IMR-90 (cell line): Measurements from ENCODE around the gene ERG28. TPM values are rescaled to one million over a fixed set of nuclear protein-coding genes. Genes with fewer than 3 reads are reported as not detected.

Source experiments
- ATAC-seq: fragments of 200-7000 bp; cut with Tn5 transposase; 2 replicates; pipeline ENCODE4 v1.9.1; 2020; ENCODE audit warnings: low read depth, mild to moderate bottlenecking, moderate library complexity
- BruUV-seq: library from RNA; stranded (reverse); fragments of 400-500 nt; replicated peaks from 2 replicates; lab custom pipeline; 2021; lab: Mats Ljungman, UMichigan
- CTCF ChIA-PET: fragments of 300-600 bp; formaldehyde crosslinking; extraction: SDS; loops from one replicate; lab custom pipeline; 2021; ENCODE audit warnings: antibody characterized with exemption; lab: Yijun Ruan, JAX
- POLR2A ChIA-PET: fragments of 300-600 bp; sonication (Branson Sonifier 250); formaldehyde crosslinking; loops from one replicate; lab custom pipeline; 2022; ENCODE audit warnings: antibody characterized with exemption; ENCODE audit not compliant: unreplicated experiment; lab: Charles Lee
- DNase-seq: peaks from one replicate; pipeline ENCODE4 v3.0.0; 2013
- H2AFZ ChIP-seq: replicated peaks from 2 replicates; pipeline ENCODE3; 2013; ENCODE audit warnings: low read length, mild to moderate bottlenecking; ENCODE audit not compliant: poor library complexity
- H2AK5ac ChIP-seq: 2 replicates; pipeline ENCODE4 v1.6.1; 2013; ENCODE audit warnings: low read depth, low read length, inconsistent platforms
- H2AK9ac ChIP-seq: replicated peaks from 2 replicates; pipeline ENCODE3; 2013; ENCODE audit warnings: mild to moderate bottlenecking, low read depth, low read length, moderate library complexity; ENCODE audit not compliant: poor library complexity
- H2BK120ac ChIP-seq: 2 replicates; pipeline ENCODE4 v1.6.1; 2013; ENCODE audit warnings: low read depth, low read length, inconsistent platforms
- H2BK15ac ChIP-seq: 3 replicates; pipeline ENCODE4 v1.6.1; 2013; ENCODE audit warnings: low read depth, low read length, inconsistent platforms
- H2BK20ac ChIP-seq: 2 replicates; pipeline ENCODE4 v1.6.1; 2013; ENCODE audit warnings: low read depth, mild to moderate bottlenecking, inconsistent platforms, low read length, moderate library complexity
- H2BK5ac ChIP-seq: 2 replicates; pipeline ENCODE4 v1.6.1; 2013; ENCODE audit warnings: mild to moderate bottlenecking, low read depth, low read length, inconsistent platforms; ENCODE audit not compliant: poor library complexity, severe bottlenecking
- H3K14ac ChIP-seq: replicated peaks from 2 replicates; pipeline ENCODE4 v1.6.1; 2013; ENCODE audit warnings: low read depth, low read length, inconsistent platforms
- H3K18ac ChIP-seq: 2 replicates; pipeline ENCODE4 v1.6.1; 2013; ENCODE audit warnings: low read depth, low read length, control low read depth
- H3K23ac ChIP-seq: 2 replicates; pipeline ENCODE4 v1.6.1; 2013; ENCODE audit warnings: low read depth, low read length, inconsistent platforms
- H3K27ac ChIP-seq: 2 replicates; pipeline ENCODE4 v1.5.1; 2013; ENCODE audit warnings: mild to moderate bottlenecking, control low read depth, low read length; ENCODE audit not compliant: insufficient read depth
- H3K27me3 ChIP-seq: 2 replicates; pipeline ENCODE4 v1.6.1; 2013; ENCODE audit warnings: low read length; ENCODE audit not compliant: control insufficient read depth, insufficient read depth
- H3K36me3 ChIP-seq: 2 replicates; pipeline ENCODE4 v1.6.1; 2013; ENCODE audit warnings: low read length, mixed read lengths; ENCODE audit not compliant: control insufficient read depth, insufficient read depth
- H3K4ac ChIP-seq: 2 replicates; pipeline ENCODE4 v1.6.1; 2013; ENCODE audit warnings: low read depth, low read length, inconsistent platforms
- H3K4me1 ChIP-seq: 2 replicates; pipeline ENCODE4 v1.6.1; 2013; ENCODE audit warnings: low read length, mixed read lengths; ENCODE audit not compliant: control insufficient read depth, insufficient read depth
- H3K4me2 ChIP-seq: 2 replicates; pipeline ENCODE4 v1.6.1; 2013; ENCODE audit warnings: low read depth, mild to moderate bottlenecking, control low read depth, low read length, moderate library complexity
- H3K4me3 ChIP-seq: 2 replicates; pipeline ENCODE4 v1.5.1; 2013; ENCODE audit warnings: low read depth, mild to moderate bottlenecking, control low read depth, low read length, moderate library complexity; ENCODE audit not compliant: insufficient read depth
- H3K56ac ChIP-seq: 2 replicates; pipeline ENCODE4 v1.6.1; 2013; ENCODE audit warnings: low read length, inconsistent platforms; ENCODE audit not compliant: insufficient read depth; ENCODE audit errors: extremely low read depth
- H3K79me1 ChIP-seq, 2 experiments: 2 replicates each; pipeline ENCODE4 v1.6.1; 2013; ENCODE audit warnings: low read length in 2 of 2, inconsistent platforms in 1 of 2, low read depth in 1 of 2
- H3K9ac ChIP-seq: 2 replicates; pipeline ENCODE4 v1.6.1; 2013; ENCODE audit warnings: low read depth, low read length, control low read depth
- H3K9me1 ChIP-seq: 2 replicates; pipeline ENCODE4 v1.6.1; 2013; ENCODE audit warnings: low read length, inconsistent platforms; ENCODE audit not compliant: insufficient read depth
- H3K9me3 ChIP-seq: 2 replicates; pipeline ENCODE4 v1.6.1; 2013; ENCODE audit warnings: low read length; ENCODE audit not compliant: control insufficient read depth, insufficient read depth
- H4K20me1 ChIP-seq: 2 replicates; pipeline ENCODE4 v1.6.1; 2013; ENCODE audit warnings: low read length, inconsistent platforms; ENCODE audit not compliant: insufficient read depth
- H4K5ac ChIP-seq: 2 replicates; pipeline ENCODE4 v1.6.1; 2013; ENCODE audit warnings: mild to moderate bottlenecking, low read depth, low read length, control low read depth
- H4K8ac ChIP-seq, 2 experiments: 2 replicates each; pipeline ENCODE4 v1.6.1; 2013; ENCODE audit warnings: low read depth in 2 of 2, low read length in 2 of 2, control low read depth in 1 of 2, inconsistent platforms in 1 of 2
- H4K91ac ChIP-seq: 2 replicates; pipeline ENCODE4 v1.6.1; 2013; ENCODE audit warnings: low read depth, low read length, inconsistent platforms; ENCODE audit not compliant: insufficient read depth
- BHLHE40 ChIP-seq: fragments of 150-350 bp; IDR thresholded peaks from 2 replicates; pipeline ENCODE4 v1.6.1; 2016; ENCODE audit warnings: mild to moderate bottlenecking, low read depth, low read length
- CEBPB ChIP-seq: IDR thresholded peaks from 2 replicates; pipeline ENCODE4 v1.6.1; 2012; ENCODE audit warnings: low read depth, low read length, improper control_type of control experiment
- CHD1 ChIP-seq: IDR thresholded peaks from 2 replicates; pipeline ENCODE4 v1.6.1; 2012; ENCODE audit warnings: low read depth, low read length, improper control_type of control experiment
- FOS ChIP-seq: fragments of 150-350 bp; IDR thresholded peaks from 2 replicates; pipeline ENCODE4 v1.6.1; 2016; ENCODE audit warnings: low read depth, low read length
- MAFK ChIP-seq: IDR thresholded peaks from 2 replicates; pipeline ENCODE4 v1.6.1; 2012; ENCODE audit warnings: low read depth, low read length, improper control_type of control experiment
- MAZ ChIP-seq: IDR thresholded peaks from 2 replicates; pipeline ENCODE4 v1.6.1; 2012; ENCODE audit warnings: low read depth, mild to moderate bottlenecking, low read length, improper control_type of control experiment, moderate library complexity, borderline replicate concordance
- MXI1 ChIP-seq: IDR thresholded peaks from 2 replicates; pipeline ENCODE4 v1.6.1; 2012; ENCODE audit warnings: low read depth, mild to moderate bottlenecking, low read length, moderate library complexity, borderline replicate concordance
- NFE2L2 ChIP-seq: fragments of 150-350 bp; IDR thresholded peaks from 2 replicates; pipeline ENCODE4 v1.6.1; 2016; ENCODE audit warnings: low read depth, mild to moderate bottlenecking, low read length
- POLR2A ChIP-seq: IDR thresholded peaks from 2 replicates; pipeline ENCODE4 v1.6.1; 2012; ENCODE audit warnings: mild to moderate bottlenecking, low read depth, low read length
- RAD21 ChIP-seq: IDR thresholded peaks from 2 replicates; pipeline ENCODE4 v1.6.1; 2012; ENCODE audit warnings: low read length, improper control_type of control experiment
- RCOR1 ChIP-seq: IDR thresholded peaks from 2 replicates; pipeline ENCODE4 v1.6.1; 2012; ENCODE audit warnings: mild to moderate bottlenecking, low read length, improper control_type of control experiment; ENCODE audit not compliant: insufficient replicate concordance
- RFX5 ChIP-seq: IDR thresholded peaks from 2 replicates; pipeline ENCODE4 v1.8.0; 2012; ENCODE audit warnings: low read depth, mild to moderate bottlenecking, low read length, moderate library complexity
- SMC3 ChIP-seq: fragments of 150-350 bp; IDR thresholded peaks from 2 replicates; pipeline ENCODE4 v1.6.1; 2016; ENCODE audit warnings: low read depth, mild to moderate bottlenecking, antibody characterized with exemption, low read length, moderate library complexity
- WGBS, 2 experiments: methylation state at CpG; one replicate each; pipeline versions ENCODE4 v1.1.5 to v1.1.7; 2013; ENCODE audit warnings: missing lambda C conversion rate in 2 of 2; ENCODE audit not compliant: insufficient read length in 1 of 2; ENCODE audit errors: extremely low coverage in 2 of 2; 5-methylcytosine and 5-hydroxymethylcytosine counted together
- dilution Hi-C: fragments of 300-500 bp; cut with HindIII; formaldehyde crosslinking; loops from one replicate; pipeline ENCODE4 v1.14.3; 2018; ENCODE audit warnings: low sequenced_read_pairs; ENCODE audit not compliant: unreplicated experiment
- in situ Hi-C: fragments of 300-500 bp; cut with MboI; formaldehyde crosslinking; loops from 3 replicates; pipeline ENCODE4 v1.14.3; 2019; ENCODE audit warnings: low sequenced_read_pairs, inconsistent platforms, mixed read lengths
- intact Hi-C: fragments of 100-400 bp; cut with micrococcal nuclease; formaldehyde crosslinking; loops from 2 replicates; pipeline ENCODE4 v1.10.0; 2022
- polyA plus RNA-seq, 3 experiments: library from polyadenylated mRNA; depleted of rRNA; stranded (reverse); fragments of >200 nt; gene quantifications; 2 replicates each; pipeline ENCODE4 v1.2.3, GENCODE V29; 2012; ENCODE audit warnings: low replicate concordance in 1 of 3
- total RNA-seq: library from RNA; depleted of rRNA; stranded (reverse); fragments of >200 nt; gene quantifications from 2 replicates; pipeline ENCODE4 v1.2.3, GENCODE V29; 2012
- TF ChIP-seq, protein P1 (sequence below): fragments of 150-350 bp; IDR thresholded peaks from 2 replicates; pipeline ENCODE4 v1.6.1; 2017; ENCODE audit warnings: mild to moderate bottlenecking, antibody characterized with exemption, low read length, low read depth
- TF ChIP-seq, protein P2 (sequence below): fragments of 150-350 bp; IDR thresholded peaks from 2 replicates; pipeline ENCODE4 v1.6.1; 2016; ENCODE audit warnings: low read depth, mild to moderate bottlenecking, low read length, moderate library complexity, borderline replicate concordance
- TF ChIP-seq, protein P3 (sequence below): conservative IDR thresholded peaks from 2 replicates; pipeline ENCODE4 v1.5.1; 2012; ENCODE audit warnings: mild to moderate bottlenecking, low read depth, low read length, improper control_type of control experiment

The ERG28 gene
- total and polyA plus RNA-seq, 2 of the 4 experiments (the other 2 are of a cell fraction): 0.90 to 15.4 TPM

DNA sequence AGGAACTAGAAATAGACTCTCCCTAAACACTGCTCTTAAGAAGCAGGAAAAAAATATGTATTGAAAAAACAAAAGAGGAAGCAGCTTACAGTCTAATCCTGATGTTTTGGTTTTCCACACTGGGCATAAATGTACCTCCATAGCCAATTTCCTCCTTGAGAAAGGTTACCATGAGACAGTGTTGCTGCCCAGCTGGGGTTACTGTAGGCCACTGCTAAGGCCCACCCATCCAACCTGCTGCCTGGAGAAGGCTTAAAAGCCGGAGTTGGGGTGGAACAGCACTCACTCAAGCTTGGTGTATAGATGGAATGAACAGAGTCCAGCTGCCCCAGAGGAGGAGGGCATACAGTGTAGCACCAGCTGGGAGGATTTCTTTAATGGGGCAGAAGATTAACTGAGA lies 41.1 kb downstream of the ERG28 start:
- no peaks in the 10 kb centered on the region for H3K4me1 ChIP-seq
- H2AFZ ChIP-seq: no peak overlapping the region
- no peaks in the 10 kb centered on the region for H3K9me3 ChIP-seq
- BruUV-seq: no TSS peak
- no peak overlapping the region for H4K8ac ChIP-seq
- intact Hi-C loops (no loop called here), in situ Hi-C loops (no loop called here), dilution Hi-C loops (no loop called here)
- no peak overlapping the region for H3K14ac ChIP-seq
- WGBS, 2 experiments: 63% methylated on average over 1 of the region's 1 CpG; no CpG with 5 or more reads in 1 of the 2 experiments
- peaks cover 13% of the 10 kb centered on the region for H3K27me3 ChIP-seq
- ChIA-PET POLR2A (no interaction called here), CTCF (interaction anchor here (1.0 to 1.2 kb wide), 2 partner anchors 9 to 21 kb away, joined by 3 read pairs; no protein-coding TSS in a partner anchor)
- no peak overlapping the region for H2AK9ac ChIP-seq
- no peaks in the 10 kb centered on the region for H4K20me1 ChIP-seq
- no peak overlapping the region for H2BK5ac ChIP-seq
- no peaks in the 10 kb centered on the region for H3K9me1 ChIP-seq
- no peak overlapping the region for H3K4ac ChIP-seq
- no peak overlapping the region for H2BK120ac ChIP-seq
- no peak overlapping the region for H2AK5ac ChIP-seq
- ATAC-seq: no peak
- no peak overlapping the region for H3K18ac ChIP-seq
- H4K5ac ChIP-seq: no peak overlapping the region
- no peak overlapping the region for H3K9ac ChIP-seq
- no peak overlapping the region for H4K91ac ChIP-seq
- H2BK20ac ChIP-seq: no peak overlapping the region
- H3K27ac ChIP-seq: no peak overlapping the region
- H3K4me3 ChIP-seq: no peak overlapping the region
- H3K56ac ChIP-seq: no peak overlapping the region
- no peak for TF ChIP-seq POLR2A
- TF ChIP-seq, protein P1, sequence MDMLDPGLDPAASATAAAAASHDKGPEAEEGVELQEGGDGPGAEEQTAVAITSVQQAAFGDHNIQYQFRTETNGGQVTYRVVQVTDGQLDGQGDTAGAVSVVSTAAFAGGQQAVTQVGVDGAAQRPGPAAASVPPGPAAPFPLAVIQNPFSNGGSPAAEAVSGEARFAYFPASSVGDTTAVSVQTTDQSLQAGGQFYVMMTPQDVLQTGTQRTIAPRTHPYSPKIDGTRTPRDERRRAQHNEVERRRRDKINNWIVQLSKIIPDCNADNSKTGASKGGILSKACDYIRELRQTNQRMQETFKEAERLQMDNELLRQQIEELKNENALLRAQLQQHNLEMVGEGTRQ: no peak
- no peak for TF ChIP-seq MAZ
- no peak for TF ChIP-seq SMC3
- TF ChIP-seq CHD1: no peak
- no peak for TF ChIP-seq MAFK
- TF ChIP-seq RFX5: no peak
- TF ChIP-seq BHLHE40: no peak
- TF ChIP-seq, protein P2, sequence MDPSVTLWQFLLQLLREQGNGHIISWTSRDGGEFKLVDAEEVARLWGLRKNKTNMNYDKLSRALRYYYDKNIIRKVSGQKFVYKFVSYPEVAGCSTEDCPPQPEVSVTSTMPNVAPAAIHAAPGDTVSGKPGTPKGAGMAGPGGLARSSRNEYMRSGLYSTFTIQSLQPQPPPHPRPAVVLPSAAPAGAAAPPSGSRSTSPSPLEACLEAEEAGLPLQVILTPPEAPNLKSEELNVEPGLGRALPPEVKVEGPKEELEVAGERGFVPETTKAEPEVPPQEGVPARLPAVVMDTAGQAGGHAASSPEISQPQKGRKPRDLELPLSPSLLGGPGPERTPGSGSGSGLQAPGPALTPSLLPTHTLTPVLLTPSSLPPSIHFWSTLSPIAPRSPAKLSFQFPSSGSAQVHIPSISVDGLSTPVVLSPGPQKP: no peak
- no peak for TF ChIP-seq FOS
- TF ChIP-seq CEBPB: no peak
- no peak for TF ChIP-seq RAD21
- TF ChIP-seq, protein P3, sequence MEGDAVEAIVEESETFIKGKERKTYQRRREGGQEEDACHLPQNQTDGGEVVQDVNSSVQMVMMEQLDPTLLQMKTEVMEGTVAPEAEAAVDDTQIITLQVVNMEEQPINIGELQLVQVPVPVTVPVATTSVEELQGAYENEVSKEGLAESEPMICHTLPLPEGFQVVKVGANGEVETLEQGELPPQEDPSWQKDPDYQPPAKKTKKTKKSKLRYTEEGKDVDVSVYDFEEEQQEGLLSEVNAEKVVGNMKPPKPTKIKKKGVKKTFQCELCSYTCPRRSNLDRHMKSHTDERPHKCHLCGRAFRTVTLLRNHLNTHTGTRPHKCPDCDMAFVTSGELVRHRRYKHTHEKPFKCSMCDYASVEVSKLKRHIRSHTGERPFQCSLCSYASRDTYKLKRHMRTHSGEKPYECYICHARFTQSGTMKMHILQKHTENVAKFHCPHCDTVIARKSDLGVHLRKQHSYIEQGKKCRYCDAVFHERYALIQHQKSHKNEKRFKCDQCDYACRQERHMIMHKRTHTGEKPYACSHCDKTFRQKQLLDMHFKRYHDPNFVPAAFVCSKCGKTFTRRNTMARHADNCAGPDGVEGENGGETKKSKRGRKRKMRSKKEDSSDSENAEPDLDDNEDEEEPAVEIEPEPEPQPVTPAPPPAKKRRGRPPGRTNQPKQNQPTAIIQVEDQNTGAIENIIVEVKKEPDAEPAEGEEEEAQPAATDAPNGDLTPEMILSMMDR: no peak
- no peak for TF ChIP-seq MXI1
- no peak for TF ChIP-seq RCOR1
- no peak for TF ChIP-seq NFE2L2
- H2BK15ac ChIP-seq: no peak overlapping the region
- H3K36me3 ChIP-seq: no peaks in the 10 kb centered on the region
- no peak for DNase-seq
- no peak overlapping the region for H3K4me2 ChIP-seq
- no peaks in the 10 kb centered on the region for H3K79me1 ChIP-seq
- no peak overlapping the region for H3K23ac ChIP-seq
